GM12878 (cell line): ENCODE data around the gene GLB1L. TPM values are rescaled to one million over a fixed set of nuclear protein-coding genes. Genes with fewer than 3 reads are reported as not detected.

Source experiments
- ATAC-seq: fragments of 200-7000 bp; cut with Tn5 transposase; 3 replicates; pipeline ENCODE4 v1.9.1; 2020; ENCODE audit warnings: mild to moderate bottlenecking, moderate library complexity
- BruUV-seq: library from RNA; stranded (reverse); fragments of 400-500 nt; replicated peaks from 2 replicates; lab custom pipeline; 2021; lab: Mats Ljungman, UMichigan
- CTCF ChIA-PET: fragments of 300-600 bp; sonication (Branson Sonifier 250); formaldehyde crosslinking; extraction: SDS; loops from one replicate; lab custom pipeline; 2021; ENCODE audit warnings: inconsistent platforms; lab: Yijun Ruan, JAX
- POLR2A ChIA-PET: fragments of 350-600 bp; formaldehyde crosslinking; extraction: SDS; loops from one replicate; lab custom pipeline; 2021; ENCODE audit warnings: inconsistent platforms; lab: Charles Lee
- RAD21 ChIA-PET: fragments of 300-600 bp; sonication (Branson Sonifier 250); formaldehyde crosslinking; loops from one replicate; lab custom pipeline; 2023; ENCODE audit warnings: antibody characterized with exemption; ENCODE audit not compliant: unreplicated experiment; lab: Charles Lee
- SMC1A ChIA-PET: fragments of 300-600 bp; sonication (Branson Sonifier 250); formaldehyde crosslinking; loops from one replicate; lab custom pipeline; 2023; ENCODE audit not compliant: unreplicated experiment, uncharacterized antibody; lab: Charles Lee
- DNase-seq: peaks from one replicate; pipeline ENCODE4 v3.0.0-alpha.2; 2011; ENCODE audit warnings: low read depth, low spot score
- FAIRE-seq: peaks from 3 replicates; lab custom pipeline; 2011; peaks lifted over from hg19 to GRCh38; lab: Jason Lieb, UNC
- H2AFZ ChIP-seq: 2 replicates; pipeline ENCODE4 v1.6.0; 2011; ENCODE audit warnings: low read depth, low read length, control low read depth; ENCODE audit not compliant: control insufficient read depth
- H3K27ac ChIP-seq: 2 replicates; pipeline ENCODE4 v1.5.1; 2011; ENCODE audit warnings: control low read depth; ENCODE audit not compliant: control insufficient read depth, insufficient read depth
- H3K27me3 ChIP-seq, 2 experiments: replicated peaks in 1 of 2; 2 replicates each; pipeline versions ENCODE4 v1.6.0 to v1.6.1; 2011; ENCODE audit warnings: low read length in 1 of 2; ENCODE audit not compliant: control insufficient read depth in 2 of 2, insufficient read depth in 2 of 2
- H3K36me3 ChIP-seq, 2 experiments: 2 replicates each; pipeline ENCODE4 v1.5.1; 2011; ENCODE audit warnings: low read length in 1 of 2; ENCODE audit not compliant: control insufficient read depth in 2 of 2, insufficient read depth in 2 of 2
- H3K4me1 ChIP-seq: 2 replicates; pipeline ENCODE4 v1.6.1; 2011; ENCODE audit warnings: mild to moderate bottlenecking, low read length, moderate library complexity, mixed read lengths; ENCODE audit not compliant: control insufficient read depth, insufficient read depth
- H3K4me2 ChIP-seq: 2 replicates; pipeline ENCODE4 v1.6.0; 2011; ENCODE audit warnings: control low read depth; ENCODE audit not compliant: control insufficient read depth, insufficient read depth
- H3K4me3 ChIP-seq: fragments of 200-600 bp; sonication (generic); 2 replicates; pipeline ENCODE4 v1.5.1; 2016
- H3K79me2 ChIP-seq: 2 replicates; pipeline ENCODE4 v1.6.0; 2011; ENCODE audit warnings: low read length; ENCODE audit not compliant: control insufficient read depth, insufficient read depth
- H3K9ac ChIP-seq: 2 replicates; pipeline ENCODE4 v1.8.0; 2011; ENCODE audit warnings: low read length, control low read depth, mixed read lengths; ENCODE audit not compliant: control insufficient read depth, insufficient read depth
- H3K9me3 ChIP-seq: replicated peaks from 3 replicates; pipeline ENCODE4 v1.5.1; 2011; ENCODE audit warnings: mild to moderate bottlenecking, low read length; ENCODE audit not compliant: control insufficient read depth, insufficient read depth
- H4K20me1 ChIP-seq: 2 replicates; pipeline ENCODE4 v1.6.0; 2011; ENCODE audit not compliant: control insufficient read depth, insufficient read depth
- BCL11A ChIP-seq: IDR thresholded peaks from 2 replicates; pipeline ENCODE4 v1.6.1; 2011; ENCODE audit warnings: low read depth, low read length
- BRCA1 ChIP-seq: IDR thresholded peaks from 2 replicates; pipeline ENCODE4 v1.6.1; 2011; ENCODE audit warnings: low read depth, low read length, improper control_type of control experiment
- CBX5 ChIP-seq: sonication (generic); IDR thresholded peaks from 2 replicates; pipeline ENCODE4 v1.6.1; 2016; ENCODE audit warnings: low read depth, moderate library complexity, mild to moderate bottlenecking, inconsistent platforms
- CREM ChIP-seq: IDR thresholded peaks from 2 replicates; pipeline ENCODE4 v1.6.1; 2014; ENCODE audit warnings: antibody characterized with exemption, low read depth
- GATAD2B ChIP-seq: fragments of 450-650 bp; conservative IDR thresholded peaks from 2 replicates; pipeline ENCODE4 v1.6.1; 2017; ENCODE audit warnings: low read depth, mild to moderate bottlenecking, moderate library complexity
- IKZF2 ChIP-seq, 2 experiments: fragments of 450-650 bp; IDR thresholded peaks; 2 replicates each; pipeline ENCODE4 v1.6.1; 2017; ENCODE audit warnings: mild to moderate bottlenecking in 2 of 2, moderate library complexity in 2 of 2
- KAT2A ChIP-seq: conservative IDR thresholded peaks from 2 replicates; pipeline ENCODE4 v1.6.1; 2011; ENCODE audit warnings: low read depth, low read length; ENCODE audit not compliant: control insufficient read depth
- MEF2A ChIP-seq: IDR thresholded peaks from 2 replicates; pipeline ENCODE4 v1.6.1; 2011; ENCODE audit warnings: low read depth, mild to moderate bottlenecking, low read length, moderate library complexity; ENCODE audit not compliant: insufficient read depth
- MEF2B ChIP-seq: fragments of 450-650 bp; IDR thresholded peaks from 2 replicates; pipeline ENCODE4 v1.6.1; 2018; ENCODE audit warnings: mild to moderate bottlenecking, moderate library complexity; ENCODE audit not compliant: partially characterized antibody, poor library complexity, severe bottlenecking
- MYB ChIP-seq: fragments of 150-350 bp; IDR thresholded peaks from 2 replicates; pipeline ENCODE4 v1.6.1; 2014; ENCODE audit warnings: mild to moderate bottlenecking, low read depth, low read length, borderline replicate concordance
- SIX5 ChIP-seq: IDR thresholded peaks from 2 replicates; pipeline ENCODE4 v1.6.1; 2011; ENCODE audit warnings: mild to moderate bottlenecking, low read depth, low read length, moderate library complexity; ENCODE audit not compliant: severe bottlenecking
- SPI1 ChIP-seq: IDR thresholded peaks from 2 replicates; pipeline ENCODE4 v1.6.1; 2011; ENCODE audit warnings: low read depth, mild to moderate bottlenecking, low read length, moderate library complexity, borderline replicate concordance; ENCODE audit not compliant: insufficient read depth
- TCF3 ChIP-seq: IDR thresholded peaks from 2 replicates; pipeline ENCODE4 v1.6.1; 2012; ENCODE audit warnings: low read depth, mild to moderate bottlenecking, low read length, borderline replicate concordance; ENCODE audit not compliant: insufficient read depth
- YY1 ChIP-seq: IDR thresholded peaks from 2 replicates; pipeline ENCODE4 v1.6.1; 2011; ENCODE audit warnings: low read depth, mild to moderate bottlenecking, low read length
- ZNF274 ChIP-seq: IDR thresholded peaks from one replicate; pipeline ENCODE4 v1.8.0; 2011; ENCODE audit not compliant: insufficient read length, insufficient read depth
- WGBS: methylation state at CpG from one replicate; pipeline ENCODE4 v1.1.6; 2016; ENCODE audit warnings: low lambda C conversion rate; ENCODE audit not compliant: insufficient replicate concordance, insufficient coverage; ENCODE audit errors: missing lambda C conversion rate; 5-methylcytosine and 5-hydroxymethylcytosine counted together
- in situ Hi-C: fragments of 300-500 bp; cut with MboI; formaldehyde crosslinking; loops from 9 replicates; pipeline ENCODE4 v1.14.3; 2018; ENCODE audit warnings: mixed read lengths
- intact Hi-C: fragments of 100-400 bp; cut with micrococcal nuclease; formaldehyde crosslinking; loops from one replicate; pipeline ENCODE4 v1.14.2; 2022; ENCODE audit not compliant: unreplicated experiment
- polyA plus RNA-seq, 11 experiments: library from polyadenylated mRNA; depleted of rRNA in 4 of 11; unstranded in 6 of 11; stranded (reverse) in 5 of 11; fragments of >200 nt; fragmentation: Nextera tagmentation in 4 of 11; fragmentation: Illumina TruSeq in 1 of 11; extraction: Ambion mirVana in 4 of 11; extraction: Trizol in 1 of 11; gene quantifications; 1 replicate in 1 of 11; 2 replicates in 10 of 11; pipeline versions ENCODE4 v1.2.1 to v1.2.3, GENCODE V29; 2011 to 2016; ENCODE audit warnings: inconsistent platforms in 2 of 11, missing spikeins in 2 of 11, low read depth in 1 of 11
- total RNA-seq, 4 experiments: library from RNA; depleted of rRNA in 3 of 4; stranded (reverse); fragments of >200 nt in 3 of 4; fragmentation: Illumina TruSeq in 1 of 4; extraction: Trizol in 1 of 4; gene quantifications; 2 replicates each; pipeline versions ENCODE4 v1.2.1 to v1.2.3, GENCODE V29; 2013 to 2021
- TF ChIP-seq, protein P1 (sequence below): fragments of 450-650 bp; IDR thresholded peaks from 2 replicates; pipeline ENCODE4 v1.6.1; 2016; ENCODE audit warnings: mild to moderate bottlenecking, moderate library complexity, borderline replicate concordance
- TF ChIP-seq, protein P2 (sequence below), 3 experiments: IDR thresholded peaks in 2 of 3; conservative IDR thresholded peaks in 1 of 3; 2 replicates each; pipeline ENCODE4 v1.5.1; 2011; ENCODE audit warnings: low read depth in 3 of 3, low read length in 3 of 3, mild to moderate bottlenecking in 3 of 3, control low read depth in 2 of 3, moderate library complexity in 2 of 3, inconsistent platforms in 1 of 3, mixed read lengths in 1 of 3; ENCODE audit not compliant: control insufficient read depth in 2 of 3, insufficient read depth in 1 of 3; ENCODE audit errors: extremely low read depth in 1 of 3
- TF ChIP-seq, protein P3 (sequence below): IDR thresholded peaks from 2 replicates; pipeline ENCODE4 v1.6.1; 2011; ENCODE audit warnings: low read depth, mild to moderate bottlenecking, low read length, moderate library complexity, borderline replicate concordance; ENCODE audit errors: extremely low read depth

The GLB1L gene
- total and polyA plus RNA-seq, 10 of the 15 experiments (the other 5 are each of a cell fraction or from before 2014, with no cell fraction given) = 0.29 to 4.6 (median 2.7) TPM

DNA sequence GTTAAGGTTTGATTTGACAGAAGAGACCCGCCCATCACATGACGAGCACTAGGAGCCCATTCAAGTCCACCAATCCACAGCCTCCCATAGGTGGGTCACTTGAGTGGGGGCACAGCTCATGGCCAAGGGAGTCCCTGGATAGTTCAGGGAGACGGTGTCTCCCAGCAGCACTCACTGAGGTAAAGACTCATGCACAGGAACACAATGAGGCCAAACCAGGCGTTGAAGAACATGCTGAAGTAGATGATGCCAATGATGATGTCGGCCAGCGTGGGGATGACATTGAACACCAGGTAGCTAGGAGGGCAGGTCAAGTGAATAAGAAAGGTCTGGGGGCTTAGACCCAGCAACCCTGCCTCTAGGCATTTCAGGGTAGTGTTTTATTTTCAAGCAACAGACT lies 30.5 kb downstream of the GLB1L start (continued):
- TF ChIP-seq, protein P1, sequence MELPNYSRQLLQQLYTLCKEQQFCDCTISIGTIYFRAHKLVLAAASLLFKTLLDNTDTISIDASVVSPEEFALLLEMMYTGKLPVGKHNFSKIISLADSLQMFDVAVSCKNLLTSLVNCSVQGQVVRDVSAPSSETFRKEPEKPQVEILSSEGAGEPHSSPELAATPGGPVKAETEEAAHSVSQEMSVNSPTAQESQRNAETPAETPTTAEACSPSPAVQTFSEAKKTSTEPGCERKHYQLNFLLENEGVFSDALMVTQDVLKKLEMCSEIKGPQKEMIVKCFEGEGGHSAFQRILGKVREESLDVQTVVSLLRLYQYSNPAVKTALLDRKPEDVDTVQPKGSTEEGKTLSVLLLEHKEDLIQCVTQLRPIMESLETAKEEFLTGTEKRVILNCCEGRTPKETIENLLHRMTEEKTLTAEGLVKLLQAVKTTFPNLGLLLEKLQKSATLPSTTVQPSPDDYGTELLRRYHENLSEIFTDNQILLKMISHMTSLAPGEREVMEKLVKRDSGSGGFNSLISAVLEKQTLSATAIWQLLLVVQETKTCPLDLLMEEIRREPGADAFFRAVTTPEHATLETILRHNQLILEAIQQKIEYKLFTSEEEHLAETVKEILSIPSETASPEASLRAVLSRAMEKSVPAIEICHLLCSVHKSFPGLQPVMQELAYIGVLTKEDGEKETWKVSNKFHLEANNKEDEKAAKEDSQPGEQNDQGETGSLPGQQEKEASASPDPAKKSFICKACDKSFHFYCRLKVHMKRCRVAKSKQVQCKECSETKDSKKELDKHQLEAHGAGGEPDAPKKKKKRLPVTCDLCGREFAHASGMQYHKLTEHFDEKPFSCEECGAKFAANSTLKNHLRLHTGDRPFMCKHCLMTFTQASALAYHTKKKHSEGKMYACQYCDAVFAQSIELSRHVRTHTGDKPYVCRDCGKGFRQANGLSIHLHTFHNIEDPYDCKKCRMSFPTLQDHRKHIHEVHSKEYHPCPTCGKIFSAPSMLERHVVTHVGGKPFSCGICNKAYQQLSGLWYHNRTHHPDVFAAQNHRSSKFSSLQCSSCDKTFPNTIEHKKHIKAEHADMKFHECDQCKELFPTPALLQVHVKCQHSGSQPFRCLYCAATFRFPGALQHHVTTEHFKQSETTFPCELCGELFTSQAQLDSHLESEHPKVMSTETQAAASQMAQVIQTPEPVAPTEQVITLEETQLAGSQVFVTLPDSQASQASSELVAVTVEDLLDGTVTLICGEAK = no peak

DNA sequence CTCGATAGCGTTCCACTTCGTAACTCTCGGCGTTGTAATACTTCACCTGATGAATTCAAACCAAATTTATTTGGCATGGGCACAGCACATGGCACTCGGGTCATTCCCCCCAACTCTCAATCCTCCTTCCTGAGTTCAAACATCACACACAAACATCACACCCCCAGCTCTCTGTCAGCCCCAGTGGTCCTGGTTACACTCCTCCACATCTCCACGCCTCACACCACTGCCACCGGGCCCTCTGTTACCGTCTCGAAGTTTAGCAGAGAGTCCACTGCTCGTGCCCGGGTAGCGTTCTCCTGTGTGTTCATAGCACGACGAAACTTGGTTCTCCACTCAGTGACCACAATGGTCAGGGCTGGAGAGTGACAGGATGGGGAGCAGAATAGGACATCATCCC lies 31.1 kb downstream of the GLB1L start:
- intact Hi-C loops = no loop called here
- SMC1A ChIA-PET = no interaction called here
- POLR2A ChIA-PET = no interaction called here
- in situ Hi-C loops = no loop called here
- Histone ChIP-seq H3K36me3 (peaks cover 0 to 15% of the 10 kb centered on the region in 2 experiments; a peak in 3 of 4 replicates), H3K4me2 (no peak overlapping the region), H3K27me3 (no peaks in the 10 kb centered on the region), H4K20me1 (no peaks in the 10 kb centered on the region), H3K79me2 (peaks cover 14% of the 10 kb centered on the region), H3K4me3 (no peak overlapping the region), H3K4me1 (peaks cover 11% of the 10 kb centered on the region), H3K9me3 (no peaks in the 10 kb centered on the region), H3K9ac (no peak overlapping the region), H2AFZ (no peak overlapping the region), H3K27ac (no peak overlapping the region)
- FAIRE-seq (no peak), ATAC-seq (no peak), DNase-seq (no peak)
- no TSS peak for BruUV-seq
- RAD21 ChIA-PET = no interaction called here
- 96% methylated on average over 15 of the region's 15 CpGs for WGBS
- CTCF ChIA-PET = interaction anchor here (0.6 to 3.2 kb wide), 5 partner anchors 8 to 81 kb away, joined by 3 to 14 read pairs (median 4); no protein-coding TSS in a partner anchor
- TF ChIP-seq GATAD2B (no peak), BRCA1 (no peak), IKZF2 (IDR thresholded peaks at IDR 0.05) (no peak), TCF3 (no peak), BCL11A (no peak), KAT2A (no peak), SIX5 (no peak), ZNF274 (no peak), CBX5 (no peak), SPI1 (no peak), MEF2A (no peak), YY1 (no peak), MEF2B (no peak), CREM (no peak), MYB (no peak)
- TF ChIP-seq, protein P2, sequence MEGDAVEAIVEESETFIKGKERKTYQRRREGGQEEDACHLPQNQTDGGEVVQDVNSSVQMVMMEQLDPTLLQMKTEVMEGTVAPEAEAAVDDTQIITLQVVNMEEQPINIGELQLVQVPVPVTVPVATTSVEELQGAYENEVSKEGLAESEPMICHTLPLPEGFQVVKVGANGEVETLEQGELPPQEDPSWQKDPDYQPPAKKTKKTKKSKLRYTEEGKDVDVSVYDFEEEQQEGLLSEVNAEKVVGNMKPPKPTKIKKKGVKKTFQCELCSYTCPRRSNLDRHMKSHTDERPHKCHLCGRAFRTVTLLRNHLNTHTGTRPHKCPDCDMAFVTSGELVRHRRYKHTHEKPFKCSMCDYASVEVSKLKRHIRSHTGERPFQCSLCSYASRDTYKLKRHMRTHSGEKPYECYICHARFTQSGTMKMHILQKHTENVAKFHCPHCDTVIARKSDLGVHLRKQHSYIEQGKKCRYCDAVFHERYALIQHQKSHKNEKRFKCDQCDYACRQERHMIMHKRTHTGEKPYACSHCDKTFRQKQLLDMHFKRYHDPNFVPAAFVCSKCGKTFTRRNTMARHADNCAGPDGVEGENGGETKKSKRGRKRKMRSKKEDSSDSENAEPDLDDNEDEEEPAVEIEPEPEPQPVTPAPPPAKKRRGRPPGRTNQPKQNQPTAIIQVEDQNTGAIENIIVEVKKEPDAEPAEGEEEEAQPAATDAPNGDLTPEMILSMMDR (IDR thresholded peaks at IDR 0.05 in 2 of 3, conservative IDR thresholded peaks at IDR 0.05 in 1 of 3; ENCODE audit: control insufficient read depth in 2 of 3, extremely low read depth in 1 of 3, insufficient read depth in 1 of 3, low read depth in 3 of 3, low read length in 3 of 3) = no peak
- TF ChIP-seq, protein P3, sequence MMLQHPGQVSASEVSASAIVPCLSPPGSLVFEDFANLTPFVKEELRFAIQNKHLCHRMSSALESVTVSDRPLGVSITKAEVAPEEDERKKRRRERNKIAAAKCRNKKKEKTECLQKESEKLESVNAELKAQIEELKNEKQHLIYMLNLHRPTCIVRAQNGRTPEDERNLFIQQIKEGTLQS = no peak
